TTC549 (cell line): ENCODE data around the gene OR2K2.
"Not testable (repeated sequence)": the region's sequence is repeated elsewhere in the genome, so short reads cannot be mapped to it uniquely, and the experiment has no call there.

Experiments used
- FAIRE-seq: peaks from 2 replicates; lab custom pipeline; 2012; peaks lifted over from hg19 to GRCh38; lab: Jason Lieb, UNC

OR2K2 gene, protein sequence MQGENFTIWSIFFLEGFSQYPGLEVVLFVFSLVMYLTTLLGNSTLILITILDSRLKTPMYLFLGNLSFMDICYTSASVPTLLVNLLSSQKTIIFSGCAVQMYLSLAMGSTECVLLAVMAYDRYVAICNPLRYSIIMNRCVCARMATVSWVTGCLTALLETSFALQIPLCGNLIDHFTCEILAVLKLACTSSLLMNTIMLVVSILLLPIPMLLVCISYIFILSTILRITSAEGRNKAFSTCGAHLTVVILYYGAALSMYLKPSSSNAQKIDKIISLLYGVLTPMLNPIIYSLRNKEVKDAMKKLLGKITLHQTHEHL

DNA sequence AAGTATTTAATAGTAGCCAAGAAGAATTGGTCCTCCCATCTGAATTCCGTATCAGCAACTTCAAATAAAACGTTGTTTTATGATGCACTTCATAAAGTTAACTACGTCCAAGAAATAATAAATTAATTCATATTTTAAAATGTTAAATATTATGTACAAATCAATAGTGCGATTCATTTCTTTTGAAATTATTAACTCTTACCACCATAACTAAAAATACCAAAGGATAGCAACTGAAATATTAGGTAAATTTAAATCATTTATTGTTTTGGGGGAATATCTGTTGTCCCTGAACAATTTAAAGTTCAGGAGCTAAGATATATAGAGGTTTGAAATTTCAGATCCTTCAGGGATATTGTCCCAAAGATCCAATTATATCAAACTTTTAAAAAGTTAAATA, at the start of gene OR2K2:
Gene OR2K2, minus strand, starts transcription at position 101 of the 400 bp plus-strand sequence. CDS start 1,791 bp downstream, outside the sequence.
- FAIRE-seq, result no peak

DNA sequence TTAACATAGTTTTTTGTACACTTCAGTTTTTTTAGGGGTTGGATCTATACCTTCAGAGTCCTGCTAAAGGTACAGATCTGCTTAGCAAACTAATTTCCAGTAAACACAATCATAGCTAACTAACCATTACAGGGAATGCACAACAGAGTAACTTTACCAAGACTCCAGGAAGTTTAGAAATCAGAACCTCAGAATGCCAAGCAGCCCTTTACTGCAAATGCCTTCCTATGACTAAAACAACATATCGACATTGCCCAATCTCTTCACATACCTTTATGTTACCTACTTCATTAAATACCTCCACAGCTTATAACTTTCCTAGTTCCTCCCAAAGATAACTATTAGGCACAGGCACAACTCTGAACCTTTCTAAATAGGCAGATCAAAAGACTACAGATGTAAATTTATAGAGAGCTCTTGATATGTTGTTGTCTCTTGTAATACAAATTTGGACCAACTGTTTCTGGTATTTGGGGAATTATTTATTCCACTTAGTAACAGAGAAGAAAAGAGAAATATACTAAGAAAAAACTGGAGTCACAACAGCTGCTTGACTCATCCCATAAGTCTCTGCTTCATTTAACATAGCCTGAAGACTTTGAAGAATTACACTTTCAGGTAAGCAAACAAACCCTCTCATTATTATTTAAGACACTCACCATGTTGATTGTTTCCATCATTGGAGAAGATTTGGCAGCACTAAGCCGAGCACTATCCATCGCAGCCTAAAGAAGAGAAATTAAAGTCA, 46.0 kb upstream of the OR2K2 start:
- no peak for FAIRE-seq

DNA sequence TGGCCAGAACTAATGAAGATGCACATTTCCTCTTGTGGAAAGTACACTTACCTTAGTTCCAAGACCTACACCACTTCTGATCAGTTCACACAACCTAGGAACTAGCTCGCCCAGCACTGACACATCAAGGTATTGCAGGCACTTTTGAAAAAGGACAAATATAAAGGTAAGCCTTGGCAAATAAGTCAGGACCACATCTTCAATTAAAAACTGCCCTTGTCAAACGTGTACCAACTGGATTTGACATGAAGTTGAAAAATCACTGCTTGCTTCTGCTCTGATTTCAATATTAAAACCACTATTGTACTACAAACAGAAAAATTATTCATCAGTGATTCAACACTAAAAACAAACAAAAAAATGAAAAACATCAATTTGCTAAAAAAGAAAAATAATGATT, 45.0 kb upstream of the OR2K2 start:
- no peak for FAIRE-seq

DNA sequence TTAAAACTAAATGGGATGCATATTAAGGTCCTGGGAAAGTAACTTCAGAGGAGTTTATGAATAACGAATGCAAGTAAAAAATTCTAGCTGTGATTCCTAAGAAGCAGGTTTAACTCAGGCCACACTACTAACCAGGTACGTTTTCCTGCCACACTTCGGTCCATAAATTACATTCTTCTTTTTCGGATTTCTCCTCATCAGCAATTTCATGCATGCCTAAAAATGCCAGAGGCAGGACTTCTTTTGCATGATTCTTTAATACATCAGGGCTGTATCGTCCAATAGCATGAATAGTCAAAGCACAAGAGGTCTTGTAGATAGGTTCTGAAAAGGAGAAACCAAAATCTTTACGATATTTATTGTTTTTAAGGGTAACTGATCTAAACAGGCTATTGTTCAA, 42.3 kb upstream of the OR2K2 start:
- no peak for FAIRE-seq

DNA sequence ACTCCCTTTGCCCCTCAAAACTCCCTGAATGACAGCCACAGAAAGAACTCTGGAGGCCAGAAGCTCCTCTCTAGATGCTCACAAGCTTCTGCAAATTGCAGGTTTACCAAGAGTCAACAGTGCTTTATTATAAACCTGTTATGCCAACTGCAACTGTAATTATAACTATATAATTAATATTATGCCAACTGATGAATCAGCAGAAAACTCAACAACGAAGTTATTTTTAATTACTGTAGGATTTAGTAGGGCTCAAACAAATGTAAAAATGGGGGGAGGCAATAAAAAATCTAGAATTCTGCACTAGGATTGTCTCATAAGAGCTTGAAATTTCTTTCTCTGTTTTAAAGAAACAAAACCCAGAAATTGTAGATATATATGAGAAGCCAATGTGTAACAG, 37.0 kb upstream of the OR2K2 start:
- no peak for FAIRE-seq

DNA sequence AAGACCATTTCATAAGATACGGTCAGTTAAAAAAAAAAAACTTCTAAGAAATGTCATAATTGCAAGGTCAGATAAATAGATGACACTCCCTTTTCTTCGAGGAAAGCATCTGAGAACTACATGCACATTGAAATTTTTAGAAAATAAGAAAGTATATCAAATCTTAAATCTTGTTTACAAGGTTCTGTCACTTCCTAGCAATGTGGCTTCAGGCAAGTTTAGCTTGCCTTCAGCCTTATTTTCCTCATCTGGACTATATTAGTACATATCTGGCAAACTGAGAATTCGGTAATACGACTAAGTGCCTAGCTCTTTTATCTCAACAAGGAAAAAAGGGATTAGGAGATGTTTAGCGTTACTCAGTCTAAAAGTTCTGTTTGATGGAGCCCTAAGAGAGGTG, 32.5 kb upstream of the OR2K2 start:
- FAIRE-seq, result no peak

DNA sequence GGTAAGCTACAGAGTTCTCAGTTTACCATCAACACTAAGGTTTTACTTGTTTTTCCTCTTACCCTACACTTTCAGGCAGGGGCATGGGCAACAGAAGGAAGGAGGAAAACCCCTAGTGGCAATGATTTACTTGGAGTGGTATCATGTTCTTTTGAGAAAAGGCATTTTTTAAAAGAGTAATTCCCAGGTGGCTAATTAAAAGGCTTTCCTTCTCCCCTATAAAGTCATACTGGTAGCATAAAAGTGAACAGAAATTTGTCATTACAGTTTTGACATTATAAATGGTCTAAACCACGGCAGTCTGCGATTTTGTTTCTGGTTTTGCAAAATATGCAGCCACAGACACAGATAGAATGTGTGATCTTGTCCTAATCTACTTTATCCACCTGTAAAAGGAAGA, 30.9 kb upstream of the OR2K2 start:
- no peak for FAIRE-seq

DNA sequence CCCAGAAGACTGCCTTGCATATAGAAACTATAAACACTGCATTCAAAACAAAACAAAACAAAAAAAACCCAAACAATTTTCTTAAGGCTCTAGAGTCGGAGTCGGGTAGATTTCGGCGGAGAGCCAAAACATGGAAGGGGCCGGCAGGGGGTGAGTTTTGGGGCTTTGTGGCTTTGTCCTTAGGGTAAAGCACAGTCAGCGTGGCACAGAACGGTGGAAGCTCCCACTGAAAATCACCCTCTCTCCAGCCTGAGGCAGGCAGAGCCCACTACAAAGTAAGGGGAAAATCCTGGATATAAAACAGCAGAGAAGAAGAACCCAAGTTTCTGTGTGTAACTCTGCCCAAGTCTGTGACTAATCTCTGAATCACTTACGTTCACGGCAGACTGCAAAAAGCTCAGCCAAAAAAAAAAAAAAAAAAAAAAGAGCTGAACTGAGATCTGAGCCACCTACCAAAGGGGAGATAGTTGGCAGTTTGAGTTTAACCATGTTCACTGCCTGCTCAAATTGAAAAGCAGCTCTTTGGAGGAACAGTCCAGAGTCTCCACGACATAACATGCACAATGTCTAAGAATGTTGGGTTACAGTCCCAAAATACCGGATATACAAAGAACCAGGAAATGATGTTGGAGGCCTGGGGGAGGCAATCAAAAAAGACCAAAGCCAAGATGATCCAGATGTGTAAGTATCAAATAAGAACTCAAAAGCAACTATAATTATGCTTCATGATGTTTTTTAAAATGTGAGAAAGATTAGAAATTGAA, 26.6 kb upstream of the OR2K2 start:
- FAIRE-seq, result no peak

DNA sequence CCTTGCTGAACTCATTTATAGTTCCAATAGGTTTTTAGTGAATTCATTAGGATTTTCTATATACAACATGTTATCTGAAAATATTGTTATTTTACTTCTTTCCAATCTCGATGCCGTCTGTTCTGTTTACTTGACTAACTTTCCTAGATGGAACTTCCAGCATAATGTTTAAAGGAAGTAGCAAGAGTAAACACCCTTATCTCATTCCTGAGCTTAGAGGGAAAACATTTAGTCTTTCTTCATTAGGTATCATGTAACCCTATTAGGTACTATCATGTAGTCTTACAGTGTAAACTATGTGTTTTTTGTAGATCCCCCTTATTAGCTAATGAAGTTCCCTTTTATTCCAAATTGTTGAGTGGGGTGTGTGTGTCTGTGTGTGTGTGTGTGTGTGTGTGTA, 22.5 kb upstream of the OR2K2 start:
- no peak for FAIRE-seq

DNA sequence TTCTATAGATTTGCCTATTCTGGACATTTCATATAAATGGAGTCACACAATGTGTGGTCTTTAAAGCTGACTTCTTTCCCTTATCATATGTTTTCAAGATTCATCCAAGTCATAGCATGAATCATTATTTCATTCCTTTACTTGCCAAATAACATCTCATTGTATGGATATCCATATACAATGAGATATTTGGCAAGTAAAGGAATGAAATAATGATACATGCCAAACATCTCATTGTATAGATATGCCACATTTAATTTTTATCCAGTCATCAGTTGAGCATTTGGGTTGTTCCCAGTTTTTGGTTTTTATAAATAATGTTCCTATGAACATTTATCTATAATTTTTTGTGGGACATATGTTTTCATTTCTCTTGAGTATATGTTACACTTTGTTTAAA, 20.5 kb upstream of the OR2K2 start:
- FAIRE-seq, result no peak

DNA sequence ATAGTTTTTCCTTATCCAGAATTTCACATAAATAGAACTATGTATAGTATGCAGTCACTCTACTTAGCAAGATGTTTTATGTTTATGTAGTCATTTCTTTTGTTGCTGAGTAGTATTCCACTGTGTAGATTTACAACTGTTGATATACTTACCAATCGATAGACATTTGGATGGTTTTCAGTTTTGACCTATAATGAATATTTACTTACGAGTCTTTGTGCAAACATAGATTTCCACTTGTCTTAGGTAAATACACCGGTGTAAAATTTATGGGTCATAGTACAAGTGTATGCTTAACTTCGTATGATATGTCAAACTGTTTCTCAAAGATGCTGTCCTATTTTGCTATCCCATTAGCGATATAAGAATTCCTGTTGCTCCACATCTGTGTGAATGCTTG, 19.7 kb upstream of the OR2K2 start:
- no peak for FAIRE-seq

DNA sequence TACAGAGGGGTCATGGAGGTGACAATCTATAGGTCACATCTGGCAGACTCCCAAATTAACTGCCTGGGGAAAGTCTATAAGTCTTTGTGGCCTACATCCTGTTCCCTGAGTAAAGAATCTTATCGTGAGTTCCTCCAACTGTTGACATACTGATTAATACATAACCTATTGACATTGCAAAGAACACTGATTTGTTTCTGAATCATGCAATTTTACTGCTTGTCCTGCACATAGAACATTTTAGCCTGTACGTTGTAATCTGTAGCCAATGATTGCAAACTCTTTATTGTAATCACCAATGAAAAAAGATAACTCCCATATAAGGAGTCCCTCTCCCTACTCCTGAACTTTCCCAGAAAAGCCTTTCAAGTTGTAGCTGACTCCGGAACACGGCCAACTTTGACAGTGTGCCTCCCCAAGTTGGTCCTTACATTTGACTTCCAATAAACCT, 18.8 kb upstream of the OR2K2 start:
- FAIRE-seq, result no peak

DNA sequence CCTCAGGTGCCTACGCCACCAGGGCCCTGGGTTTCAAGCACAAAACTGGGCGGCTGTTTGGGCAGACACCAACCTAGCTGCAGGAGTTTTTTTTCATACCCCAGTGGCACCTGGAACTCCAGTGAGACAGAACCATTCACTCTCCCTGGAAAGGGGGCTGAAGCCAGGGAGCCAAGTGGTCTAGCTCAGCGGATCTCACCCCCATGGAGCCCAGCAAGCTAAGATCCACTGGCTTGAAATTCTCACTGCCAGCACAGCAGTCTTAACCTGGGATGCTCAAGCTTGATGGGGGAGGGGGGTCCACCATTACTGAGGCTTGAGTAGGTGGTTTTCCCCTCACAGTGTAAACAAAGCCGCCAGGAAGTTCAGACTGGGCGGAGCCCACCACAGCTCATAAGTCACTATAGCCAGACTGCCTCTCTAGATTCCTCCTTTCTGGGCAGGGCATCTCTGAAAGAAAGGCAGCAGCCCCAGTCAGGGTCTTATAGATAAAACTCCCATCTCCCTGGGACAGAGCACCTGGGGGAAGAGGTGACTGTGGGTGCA, 4.4 kb upstream of the OR2K2 start:
- FAIRE-seq, result not testable (repeated sequence)

DNA sequence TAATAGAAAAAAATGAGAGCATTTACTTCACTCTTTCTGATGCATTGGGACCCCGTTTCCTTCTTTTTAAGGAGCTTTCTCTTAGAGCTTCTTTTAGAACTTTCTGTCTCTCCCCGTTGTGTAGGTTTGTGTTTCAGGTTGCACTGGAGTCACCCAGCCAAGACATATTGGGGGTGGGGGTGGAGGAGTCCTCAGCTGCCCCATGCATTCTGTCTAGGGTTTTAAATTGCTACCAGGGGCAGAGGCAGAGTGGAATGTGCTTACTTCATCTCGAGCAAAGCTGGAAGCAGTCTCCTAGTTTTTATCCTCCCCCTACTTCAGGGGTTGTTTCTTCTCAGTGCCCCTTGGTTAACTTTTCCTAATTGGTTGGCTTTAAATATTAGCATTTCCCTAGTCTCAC, 9.4 kb downstream of the OR2K2 start:
- no peak for FAIRE-seq

DNA sequence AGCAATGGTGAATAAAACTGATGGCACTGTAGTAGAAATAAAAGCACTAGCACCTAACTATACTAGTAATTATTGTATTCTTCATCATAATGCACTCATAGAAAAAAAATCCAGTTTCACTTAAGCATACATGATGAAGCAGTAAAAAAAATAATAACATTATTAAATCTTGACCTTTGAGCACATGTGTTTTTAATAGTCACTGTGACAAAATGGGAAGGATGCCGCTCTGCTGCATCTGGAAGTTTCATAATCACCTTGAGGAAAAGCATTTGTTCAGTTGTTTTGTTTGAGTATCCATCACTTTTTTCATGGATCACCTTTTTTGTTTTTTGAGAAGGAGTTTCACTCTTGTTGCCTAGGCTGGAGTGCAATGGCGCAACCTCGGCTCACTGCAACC, 13.2 kb downstream of the OR2K2 start:
- FAIRE-seq, result no peak

DNA sequence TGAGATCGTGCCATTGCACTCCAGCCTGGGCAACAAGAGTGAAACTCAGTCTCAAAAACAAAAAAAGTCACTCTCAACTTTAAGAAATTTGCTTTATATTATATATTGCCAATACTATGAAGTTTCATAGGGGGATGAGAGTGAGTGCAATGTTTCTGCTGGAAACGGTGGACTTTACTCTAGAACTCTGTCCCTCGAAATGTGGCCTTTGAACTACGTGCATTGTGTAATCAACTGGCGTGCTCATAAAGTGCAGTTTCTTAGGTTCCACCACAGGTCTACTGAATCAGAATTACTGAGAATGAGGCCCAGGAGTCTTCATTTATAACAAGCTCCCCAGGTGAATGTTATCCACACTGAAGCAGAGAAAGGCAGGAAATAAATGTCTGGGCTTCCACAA, 24.1 kb downstream of the OR2K2 start:
- no peak for FAIRE-seq

DNA sequence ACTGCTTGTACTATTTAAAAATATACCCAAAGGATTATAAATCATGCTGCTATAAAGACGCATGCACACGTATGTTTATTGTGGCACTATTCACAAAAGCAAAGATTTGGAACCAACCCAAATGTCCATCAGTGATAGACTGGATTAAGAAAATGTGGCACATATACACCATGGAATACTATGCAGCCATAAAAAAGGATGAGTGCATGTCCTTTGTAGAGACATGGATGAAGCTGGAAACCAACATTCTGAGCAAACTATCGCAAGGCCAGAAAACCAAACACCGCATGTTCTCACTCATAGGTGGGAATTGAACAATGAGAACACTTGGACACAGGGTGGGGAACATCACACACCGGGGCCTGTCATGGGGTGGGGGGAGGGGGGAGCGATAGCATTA, 26.0 kb downstream of the OR2K2 start:
- FAIRE-seq, result not testable (repeated sequence)

DNA sequence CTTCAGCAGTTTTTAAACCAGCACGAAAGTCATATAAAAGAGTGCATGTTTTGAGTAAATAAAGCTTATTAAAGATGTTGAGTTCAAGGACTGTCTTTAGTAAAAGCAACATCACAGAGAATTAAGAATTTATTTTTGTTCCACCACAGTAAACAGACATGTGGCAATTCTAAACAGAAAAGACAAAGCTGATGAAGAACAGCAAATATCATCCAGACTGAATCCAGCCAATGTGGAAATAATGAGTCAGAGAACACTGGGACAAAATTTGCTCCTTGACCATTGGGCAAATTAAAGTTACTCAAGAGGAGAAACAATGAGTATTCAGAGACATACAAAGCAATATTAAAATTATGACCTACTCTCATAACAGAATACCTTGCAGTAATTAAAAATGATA, 28.8 kb downstream of the OR2K2 start:
- FAIRE-seq, result no peak

DNA sequence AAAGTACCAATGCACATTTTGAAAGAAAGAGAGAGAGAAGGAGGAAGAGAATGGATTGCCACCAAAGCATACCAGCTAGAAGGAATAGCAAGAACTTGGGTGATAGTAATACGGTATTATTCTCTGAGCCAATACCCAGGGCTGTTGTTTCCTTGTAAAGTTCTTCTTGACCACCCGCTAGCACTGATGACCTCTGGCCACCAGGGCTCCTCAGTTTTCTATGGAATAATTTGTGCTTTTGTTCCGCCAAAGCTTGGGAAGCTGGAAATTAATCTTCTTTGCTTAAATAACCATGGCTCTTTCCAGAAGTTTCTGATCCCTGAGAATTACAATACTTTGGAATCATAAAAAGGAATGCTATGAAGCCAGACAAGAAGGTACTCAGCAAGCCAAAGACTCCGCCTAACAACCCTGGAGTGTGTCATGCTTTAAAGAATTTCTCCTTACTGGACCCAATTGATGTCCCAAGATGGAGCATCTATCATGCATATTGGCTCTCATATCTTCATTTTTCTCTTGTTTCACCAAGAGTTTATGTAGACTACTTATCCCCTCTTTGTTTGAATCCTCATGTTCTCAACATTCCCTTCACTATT, 29.8 kb downstream of the OR2K2 start:
- no peak for FAIRE-seq

DNA sequence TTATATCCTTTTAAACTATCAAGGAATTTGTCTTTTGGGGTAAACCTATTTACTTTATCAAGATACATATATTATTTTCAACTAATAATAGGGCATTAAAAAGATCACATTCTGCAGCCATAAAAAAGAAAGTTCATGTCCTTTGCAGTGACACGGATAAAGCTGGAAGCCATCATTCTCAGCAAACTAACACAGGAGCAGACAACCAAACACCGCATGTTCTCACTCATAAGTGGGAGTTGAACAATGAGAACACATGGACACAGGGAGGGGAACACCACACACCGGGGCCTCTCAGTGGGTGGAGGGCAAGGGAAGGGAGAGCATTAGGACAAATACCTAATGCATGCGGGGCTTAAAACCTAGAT, 30.4 kb downstream of the OR2K2 start:
- FAIRE-seq, result not testable (repeated sequence)

DNA sequence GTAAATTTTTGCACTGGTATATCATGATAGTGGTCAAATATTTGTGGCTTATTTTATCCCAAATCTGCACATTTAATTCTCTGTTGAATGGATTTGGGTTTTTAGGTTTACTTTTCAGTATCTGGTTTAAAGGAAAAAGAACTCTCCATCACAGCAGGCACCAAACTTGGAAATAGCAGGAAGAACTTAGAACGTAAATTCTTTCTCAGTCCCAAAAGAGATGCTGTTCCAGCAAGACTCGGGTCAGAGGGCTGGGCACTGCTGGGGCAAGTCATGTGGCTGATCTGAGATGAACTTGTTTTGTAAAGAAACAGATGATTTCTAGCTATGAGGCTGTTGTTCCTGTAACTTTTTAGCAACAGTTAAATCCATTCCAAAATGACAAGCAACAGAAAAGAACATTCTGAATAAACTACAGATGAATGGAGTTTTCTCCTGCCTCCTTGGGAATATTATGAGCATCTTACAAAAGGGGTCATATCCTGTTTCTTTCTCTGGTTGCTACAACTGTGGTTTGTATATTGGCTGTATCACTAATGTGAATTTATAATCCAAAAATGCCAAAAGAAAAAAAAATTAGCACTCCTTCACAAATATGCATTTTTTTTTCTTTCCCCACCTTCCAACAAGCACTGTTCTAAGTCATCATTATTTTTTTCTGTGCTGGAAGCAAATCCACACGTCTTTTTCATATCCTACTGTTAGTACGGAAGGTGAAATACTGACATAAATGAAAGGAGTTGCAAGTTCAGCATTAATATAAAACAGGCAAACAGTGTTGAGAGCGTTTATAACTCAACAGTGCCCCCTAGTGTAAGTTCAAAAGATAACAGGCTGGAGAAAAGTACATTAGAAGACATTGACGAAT, 31.1 kb downstream of the OR2K2 start:
- FAIRE-seq, result peak; percentile 94

DNA sequence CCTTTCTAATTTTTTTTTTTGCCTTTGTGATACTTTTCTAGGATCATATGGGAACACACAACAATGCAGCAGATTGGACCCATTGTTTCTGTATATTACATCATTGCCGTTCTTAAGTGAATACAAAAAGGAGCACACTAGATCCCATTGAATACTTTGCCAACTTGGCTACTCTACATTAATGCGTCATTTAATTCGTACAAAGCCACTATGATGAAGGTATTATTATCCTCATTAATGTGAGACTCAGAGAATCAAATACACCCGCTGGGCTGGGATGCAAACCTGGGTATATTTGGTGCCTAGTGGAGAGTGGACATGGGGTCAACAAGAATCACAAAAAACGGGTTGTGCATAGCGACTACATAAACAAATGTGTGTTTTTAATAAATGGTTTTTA, 31.9 kb downstream of the OR2K2 start:
- FAIRE-seq, result no peak
